Gastroesophageal sphincter (tissue), 3 donors: ENCODE data around the gene CASQ2.

ENCODE experiments used
- CTCF ChIP-seq, 4 experiments: fragments of 200-600 bp in 2 of 4; fragments of 450-650 bp in 2 of 4; sonication (generic) in 1 of 4; IDR thresholded peaks; one replicate each; pipeline ENCODE4 v1.5.1; 2017 to 2019; ENCODE audit warnings: antibody characterized with exemption in 4 of 4, mild to moderate bottlenecking in 2 of 4, moderate library complexity in 2 of 4
- EP300 ChIP-seq: sonication (generic); formaldehyde crosslinking; IDR thresholded peaks from one replicate; pipeline ENCODE4 v1.6.1; 2017; ENCODE audit warnings: antibody characterized with exemption, mild to moderate bottlenecking
- POLR2A ChIP-seq, 2 donors: fragments of 450-650 bp; IDR thresholded peaks; one replicate each; pipeline ENCODE4 v1.6.1; 2017; ENCODE audit warnings: antibody characterized with exemption in 2 of 2, mild to moderate bottlenecking in 2 of 2, moderate library complexity in 1 of 2

- TF ChIP-seq CTCF (IDR thresholded peaks at IDR 0.05) (no peak), POLR2A (IDR thresholded peaks at IDR 0.05) (no peak), EP300 (no peak)
These were observed 87.8 kb downstream of the CASQ2 start for GRCh38 chr1:115680730-115681111.
